GM18508 (cell line): ENCODE measurements around the gene KCNK15.

Source experiments
- ATAC-seq: cut with Tn5 transposase; IDR thresholded peaks from one replicate; pipeline ENCODE4 v1.9.1; 2021; ENCODE audit warnings: moderate number of reproducible peaks; ENCODE audit not compliant: insufficient read depth, unreplicated experiment

The KCNK15 gene

DNA sequence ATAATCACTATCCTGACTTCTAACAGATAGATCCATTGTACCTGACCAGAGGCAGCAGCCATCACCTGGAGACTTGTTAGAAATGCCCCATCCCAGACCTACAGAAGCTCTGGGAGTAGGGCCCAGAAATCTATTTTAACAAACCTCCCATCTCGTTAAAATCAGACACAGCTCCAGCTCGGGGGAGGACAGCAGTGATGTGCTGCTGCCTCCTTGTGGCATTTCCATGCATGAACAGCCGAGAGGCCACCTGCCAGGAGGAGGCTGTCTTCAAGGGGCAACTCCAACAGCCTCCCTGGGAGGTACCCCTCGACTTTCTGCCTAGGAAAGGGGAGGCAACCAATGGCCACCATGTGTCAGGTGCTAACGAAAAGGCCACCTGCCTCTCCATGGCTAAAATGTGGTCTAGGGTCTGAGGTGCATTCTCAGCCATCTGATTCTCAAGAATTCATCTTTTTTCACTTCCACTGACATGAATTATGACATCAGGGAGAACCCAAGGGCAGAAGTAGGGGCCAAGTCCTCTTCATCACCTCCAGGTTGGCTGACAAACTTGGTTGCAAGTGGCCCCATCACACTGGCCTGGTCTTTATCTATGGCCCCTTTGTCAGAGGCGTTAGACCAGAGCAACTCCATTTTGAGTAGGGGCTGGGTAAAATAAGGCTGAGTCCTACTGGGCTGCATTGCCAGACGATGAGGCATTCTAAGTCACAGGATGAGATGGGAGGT lies 12.2 kb upstream of the KCNK15 start:
- no peak for ATAC-seq

- no peak for ATAC-seq
Measured at GRCh38 chr20:44734938-44735337, 10.7 kb upstream of the KCNK15 start.

- no peak for ATAC-seq
Measured at GRCh38 chr20:44735816-44736169, 9.9 kb upstream of the KCNK15 start.

- no peak for ATAC-seq
Measured at GRCh38 chr20:44736170-44737021, 9.3 kb upstream of the KCNK15 start.

DNA sequence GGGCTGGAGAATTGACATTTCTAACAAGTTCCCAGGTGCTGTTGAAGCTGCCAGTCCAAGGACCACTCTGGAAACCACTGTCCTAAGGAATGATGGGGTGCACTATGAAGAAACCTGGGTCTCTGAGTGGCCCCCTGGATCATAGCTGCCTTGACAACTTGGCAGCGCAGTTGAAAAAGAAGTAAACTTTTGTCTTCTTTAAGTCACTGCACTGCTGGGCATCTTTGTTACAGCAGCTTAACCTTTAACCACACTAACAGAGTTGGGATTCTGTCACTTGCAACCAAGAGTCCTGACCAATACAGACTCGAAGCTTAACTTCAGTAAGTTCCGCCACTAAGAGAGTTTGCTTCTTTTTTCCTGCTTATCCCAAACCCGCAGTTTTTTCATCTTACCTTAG lies 8.5 kb upstream of the KCNK15 start:
- no peak for ATAC-seq

DNA sequence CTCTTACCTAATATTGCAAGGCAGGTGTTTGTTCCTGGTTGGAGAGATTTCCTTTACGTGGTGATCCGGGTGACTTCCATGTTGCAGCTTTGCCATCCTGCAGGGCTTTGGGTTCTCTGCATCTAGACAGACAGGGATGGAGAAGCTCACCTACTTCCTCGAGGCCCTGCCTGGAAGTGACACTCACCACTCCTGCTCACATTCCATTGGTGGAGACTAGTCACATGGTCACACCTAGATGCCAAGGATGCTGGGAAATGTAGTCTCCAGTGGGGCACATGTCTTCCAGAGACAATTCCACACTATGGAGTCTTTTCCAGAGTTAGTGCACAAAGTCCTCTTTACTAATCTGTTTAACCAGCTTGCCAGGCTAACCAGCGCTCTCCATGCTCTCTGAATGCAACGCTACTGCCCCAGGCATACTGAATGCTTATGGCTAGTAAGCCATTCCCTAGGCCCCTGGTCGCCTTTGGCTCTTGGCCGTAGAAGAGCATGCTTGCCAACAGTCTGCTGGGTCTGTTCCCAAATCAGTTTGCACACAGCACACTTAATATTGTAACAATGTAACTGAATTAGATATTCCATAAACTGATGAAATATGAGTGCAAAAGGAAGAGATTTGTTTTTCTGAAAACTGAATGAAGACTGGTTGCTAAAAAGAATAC lies 6.7 kb upstream of the KCNK15 start:
- no peak for ATAC-seq

DNA sequence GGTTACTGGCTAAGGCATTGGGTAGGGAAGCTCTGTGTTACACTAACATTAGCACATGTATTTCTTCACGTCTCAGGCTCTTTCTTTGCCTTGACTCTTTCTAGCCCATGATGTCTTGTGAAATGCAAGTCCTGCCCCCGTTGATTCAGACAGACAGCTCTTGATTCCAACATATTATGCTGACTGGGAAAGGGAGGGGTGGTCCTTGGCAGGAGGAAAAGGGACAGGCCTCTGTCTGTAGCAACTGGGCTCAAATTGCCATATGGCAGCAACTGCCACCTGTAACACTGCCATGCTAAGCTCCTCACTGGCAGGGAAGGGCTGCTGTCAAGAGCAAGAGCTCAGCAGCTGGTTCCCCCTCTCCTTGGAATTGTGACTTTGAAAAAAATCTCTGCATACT lies 5.7 kb upstream of the KCNK15 start:
- ATAC-seq = no peak

DNA sequence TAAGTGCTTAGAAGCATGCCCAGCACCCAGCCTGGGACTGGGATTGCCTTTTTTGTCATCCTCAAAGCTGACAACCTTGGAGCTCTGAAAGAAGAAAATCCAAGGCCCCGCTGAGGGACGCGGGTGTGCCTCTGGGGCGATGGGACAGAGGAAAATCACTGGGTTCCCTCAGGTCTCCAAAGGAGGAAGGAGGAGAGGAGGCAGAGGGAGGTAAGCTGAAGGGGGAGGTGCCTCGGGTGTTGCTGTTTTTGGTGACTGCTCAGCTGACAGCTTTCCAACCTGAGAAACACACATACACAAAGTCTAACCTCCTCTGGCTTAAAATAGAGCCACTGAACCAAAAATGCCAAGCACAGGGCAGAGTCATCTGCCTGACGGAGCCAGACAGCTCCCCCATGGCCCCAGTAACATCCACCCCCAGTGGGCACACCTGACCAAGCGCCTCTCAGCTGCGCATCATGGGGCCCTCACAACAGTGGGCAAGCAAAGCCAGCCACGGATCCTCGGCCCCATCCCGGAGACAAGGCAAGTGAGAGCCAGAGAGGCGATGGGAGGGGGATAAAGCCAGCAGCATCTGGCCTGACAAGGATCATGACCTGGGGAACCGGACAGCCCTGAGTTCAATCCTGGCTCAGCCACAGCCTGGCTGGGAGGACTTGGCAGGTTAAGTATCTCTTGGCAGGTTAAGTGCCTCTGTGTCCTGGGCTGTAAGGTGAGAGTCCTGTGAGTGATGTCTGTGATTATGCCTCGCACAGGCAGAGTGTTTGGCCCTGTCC lies 3.2 kb upstream of the KCNK15 start:
- no peak for ATAC-seq

- no peak for ATAC-seq
Measured at GRCh38 chr20:44743080-44743701, 2.5 kb upstream of the KCNK15 start.

DNA sequence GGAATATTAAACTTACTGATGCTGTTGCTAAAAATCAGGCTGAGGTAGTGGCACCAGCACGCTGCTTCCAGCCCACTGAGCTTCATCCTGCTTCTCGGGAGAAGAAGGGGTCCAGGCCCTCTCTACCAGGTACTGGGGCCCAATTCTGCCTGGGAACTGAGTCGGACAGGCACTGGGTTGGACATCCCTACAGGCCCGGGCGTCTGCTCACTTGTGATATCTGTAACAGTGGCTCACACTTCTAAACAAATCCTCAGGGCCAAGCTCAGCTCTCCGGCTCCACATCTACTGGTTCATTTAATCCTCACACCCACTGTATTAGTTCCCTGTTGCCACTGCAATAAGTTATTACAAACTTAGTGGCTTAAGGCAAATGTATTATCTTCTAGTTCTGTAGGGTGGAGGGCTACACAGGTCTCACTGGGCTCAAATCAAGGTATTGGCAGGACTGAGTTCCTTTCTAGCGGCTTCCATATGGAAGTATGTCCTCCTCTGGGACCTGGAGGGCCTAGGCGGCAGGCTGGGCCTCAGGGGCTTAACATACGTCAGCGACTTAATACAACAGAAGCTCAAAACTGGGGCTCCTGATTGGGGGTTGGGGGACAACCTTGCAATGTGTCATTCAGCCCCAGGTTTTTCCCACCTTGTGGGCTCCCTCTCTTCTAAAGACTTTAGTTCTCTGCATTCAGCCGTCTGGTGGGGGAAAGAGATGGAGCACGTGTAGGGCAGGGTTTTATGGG lies 1.6 kb upstream of the KCNK15 start:
- ATAC-seq = no peak

- ATAC-seq = no peak
Measured at GRCh38 chr20:44745122-44745597, 505 bp upstream of the KCNK15 start.

DNA sequence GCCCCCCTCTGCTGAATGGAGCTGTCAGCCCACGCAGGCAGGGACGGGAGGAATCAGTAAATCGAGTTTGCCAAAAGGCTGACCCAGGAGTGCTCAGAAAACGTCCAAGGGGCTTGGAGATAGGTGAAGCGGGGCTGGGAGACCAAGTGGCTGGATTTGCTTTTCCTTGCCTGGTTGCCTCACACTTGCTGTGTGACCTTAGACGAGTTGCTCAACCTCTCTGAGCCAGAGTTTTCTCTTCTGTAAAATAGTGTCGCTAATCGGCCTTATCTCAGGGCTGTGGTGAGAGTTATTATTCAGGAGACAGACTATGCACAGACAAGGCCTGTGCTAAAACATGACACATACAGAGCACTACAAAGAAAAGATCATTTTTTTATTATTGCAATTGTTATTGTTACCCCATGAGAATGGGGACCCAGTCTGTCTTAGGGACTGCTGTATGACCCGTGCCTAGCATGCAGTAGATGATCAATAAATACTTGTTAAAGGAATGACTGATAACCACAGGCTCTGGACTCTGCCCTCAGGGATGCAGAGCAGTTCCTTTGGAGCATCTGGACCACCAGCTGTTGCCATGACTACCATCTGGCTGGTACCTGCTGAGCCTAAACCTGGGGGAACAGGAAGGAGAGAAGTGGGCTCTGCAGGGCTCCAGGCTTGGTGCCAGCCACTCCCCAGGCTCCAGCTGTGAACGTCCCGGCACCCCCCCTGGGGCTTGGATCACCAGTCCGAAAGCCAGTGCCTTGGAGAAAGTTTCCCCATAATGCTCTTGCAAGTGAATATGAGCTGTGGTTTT lies 901 bp downstream of the KCNK15 start:
- ATAC-seq = no peak

DNA sequence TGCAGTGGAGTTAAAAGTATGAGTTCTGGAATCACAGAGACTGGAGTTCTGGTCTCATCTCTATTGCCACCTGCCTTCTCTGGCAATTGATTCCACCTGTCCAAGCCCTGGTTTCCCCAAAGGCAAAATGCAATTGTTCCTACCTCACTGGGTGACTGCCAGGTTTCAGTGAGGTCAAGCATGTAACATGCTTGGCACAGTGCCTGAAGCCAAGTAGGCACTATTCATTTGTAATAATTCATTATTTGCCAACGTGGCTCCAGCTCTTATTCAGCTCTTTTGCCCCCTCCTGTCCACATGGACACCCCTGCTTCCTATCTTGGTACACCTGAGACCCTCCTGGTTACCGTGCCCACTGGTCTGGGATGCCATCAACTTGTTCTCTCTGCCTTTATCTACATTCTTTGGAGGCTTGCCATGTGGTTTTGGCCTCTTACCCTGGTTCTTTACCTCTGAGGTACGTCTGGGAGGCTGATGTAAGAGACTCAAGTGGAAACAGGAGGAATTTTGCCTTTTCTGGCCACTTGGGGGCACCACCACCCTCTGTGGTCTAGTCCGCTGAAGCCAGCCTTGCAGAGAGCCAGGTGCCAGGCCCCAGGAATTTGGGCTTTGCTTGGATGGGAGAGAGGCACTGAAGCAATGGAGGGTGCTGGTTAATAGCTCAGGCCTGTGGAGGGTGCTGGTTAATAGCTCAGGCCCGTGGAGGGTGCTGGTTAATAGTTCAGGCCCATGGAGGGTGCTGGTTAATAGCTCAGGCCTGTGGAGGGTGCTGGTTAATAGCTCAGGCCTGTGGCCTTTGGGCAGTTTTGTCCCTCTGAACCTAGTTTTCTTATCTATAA lies 1.7 kb downstream of the KCNK15 start:
- ATAC-seq = no peak

DNA sequence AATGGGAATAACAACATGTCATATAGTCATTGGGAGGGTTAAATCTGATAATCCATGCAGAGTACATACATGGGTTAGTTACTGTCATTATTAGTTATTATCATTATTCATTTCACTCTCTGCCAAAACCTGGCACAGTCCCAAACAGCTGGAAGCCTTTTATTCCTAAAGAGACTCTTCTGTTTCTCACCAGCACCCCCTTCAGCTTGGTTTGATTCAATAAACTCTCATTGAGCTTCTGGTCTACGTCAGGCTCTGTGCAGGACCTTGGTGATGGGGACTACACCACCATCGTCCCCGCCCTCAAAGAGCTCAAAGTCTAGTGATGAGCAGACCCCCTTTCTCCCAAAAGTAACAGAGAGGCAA lies 2.3 kb downstream of the KCNK15 start:
- no peak for ATAC-seq

DNA sequence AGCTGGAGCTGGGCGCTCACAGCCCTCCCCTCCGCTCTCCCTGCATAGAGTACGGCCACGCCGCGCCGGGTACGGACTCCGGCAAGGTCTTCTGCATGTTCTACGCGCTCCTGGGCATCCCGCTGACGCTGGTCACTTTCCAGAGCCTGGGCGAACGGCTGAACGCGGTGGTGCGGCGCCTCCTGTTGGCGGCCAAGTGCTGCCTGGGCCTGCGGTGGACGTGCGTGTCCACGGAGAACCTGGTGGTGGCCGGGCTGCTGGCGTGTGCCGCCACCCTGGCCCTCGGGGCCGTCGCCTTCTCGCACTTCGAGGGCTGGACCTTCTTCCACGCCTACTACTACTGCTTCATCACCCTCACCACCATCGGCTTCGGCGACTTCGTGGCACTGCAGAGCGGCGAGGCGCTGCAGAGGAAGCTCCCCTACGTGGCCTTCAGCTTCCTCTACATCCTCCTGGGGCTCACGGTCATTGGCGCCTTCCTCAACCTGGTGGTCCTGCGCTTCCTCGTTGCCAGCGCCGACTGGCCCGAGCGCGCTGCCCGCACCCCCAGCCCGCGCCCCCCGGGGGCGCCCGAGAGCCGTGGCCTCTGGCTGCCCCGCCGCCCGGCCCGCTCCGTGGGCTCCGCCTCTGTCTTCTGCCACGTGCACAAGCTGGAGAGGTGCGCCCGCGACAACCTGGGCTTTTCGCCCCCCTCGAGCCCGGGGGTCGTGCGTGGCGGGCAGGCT lies 4.6 kb downstream of the KCNK15 start:
- ATAC-seq = no peak

DNA sequence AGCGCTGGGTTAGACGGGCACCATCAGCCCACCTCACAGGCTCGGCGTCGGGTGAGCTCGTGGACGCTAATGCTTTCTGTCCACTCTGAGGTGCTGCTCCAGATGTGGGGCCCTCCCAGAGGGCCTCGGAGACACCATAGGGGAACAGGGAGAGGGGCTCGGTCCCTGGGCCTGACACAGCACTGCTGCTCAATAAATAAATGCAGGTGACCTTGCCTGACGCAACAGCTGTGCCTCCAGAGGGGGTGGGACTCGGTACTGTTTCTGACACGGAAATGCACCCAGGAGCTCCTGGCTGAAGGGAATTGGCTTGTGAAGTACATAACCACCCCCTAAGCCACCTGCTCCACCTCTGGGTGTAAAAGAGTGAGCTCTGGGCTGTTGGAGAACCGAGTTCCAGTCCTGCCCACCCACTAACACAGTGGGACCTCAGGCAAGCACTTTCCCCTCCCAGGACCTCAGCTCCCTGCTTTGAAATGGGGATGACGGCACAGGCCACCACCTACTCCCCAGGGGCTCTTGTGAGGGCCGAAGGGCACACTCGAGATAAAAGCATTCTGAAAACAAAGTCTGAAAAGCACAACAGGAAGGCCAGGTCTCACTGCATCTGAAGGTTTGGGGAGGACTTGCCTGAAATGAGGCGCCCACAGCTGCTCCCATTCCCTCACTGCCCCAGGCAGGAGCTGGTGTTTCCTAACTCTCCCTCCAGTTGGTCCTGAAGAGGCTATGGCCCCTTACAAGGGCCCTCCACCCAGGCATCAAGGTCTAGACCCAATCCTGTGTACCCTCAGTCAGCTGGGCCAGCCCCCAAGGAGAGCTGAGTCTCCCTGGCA lies 6.7 kb downstream of the KCNK15 start:
- no peak for ATAC-seq
